Gastrocnemius medialis (tissue), 4 donors: ENCODE measurements around the gene CHST14.

Experiments
- POLR2A ChIP-seq, 2 donors: fragments of 450-650 bp; IDR thresholded peaks; one replicate each; pipeline ENCODE4 v1.6.1; 2017; ENCODE audit warnings: antibody characterized with exemption in 2 of 2, mild to moderate bottlenecking in 2 of 2, moderate library complexity in 2 of 2
- TF ChIP-seq, protein P1 (sequence below), 5 experiments: fragments of 450-650 bp in 3 of 5; fragments of 200-600 bp in 2 of 5; sonication (generic) in 2 of 5; IDR thresholded peaks in 4 of 5; conservative IDR thresholded peaks in 1 of 5; 1 replicate in 4 of 5; 2 replicates in 1 of 5; pipeline ENCODE4 v1.5.1; 2016 to 2019; ENCODE audit warnings: antibody characterized with exemption in 5 of 5, mild to moderate bottlenecking in 3 of 5, moderate library complexity in 3 of 5

DNA sequence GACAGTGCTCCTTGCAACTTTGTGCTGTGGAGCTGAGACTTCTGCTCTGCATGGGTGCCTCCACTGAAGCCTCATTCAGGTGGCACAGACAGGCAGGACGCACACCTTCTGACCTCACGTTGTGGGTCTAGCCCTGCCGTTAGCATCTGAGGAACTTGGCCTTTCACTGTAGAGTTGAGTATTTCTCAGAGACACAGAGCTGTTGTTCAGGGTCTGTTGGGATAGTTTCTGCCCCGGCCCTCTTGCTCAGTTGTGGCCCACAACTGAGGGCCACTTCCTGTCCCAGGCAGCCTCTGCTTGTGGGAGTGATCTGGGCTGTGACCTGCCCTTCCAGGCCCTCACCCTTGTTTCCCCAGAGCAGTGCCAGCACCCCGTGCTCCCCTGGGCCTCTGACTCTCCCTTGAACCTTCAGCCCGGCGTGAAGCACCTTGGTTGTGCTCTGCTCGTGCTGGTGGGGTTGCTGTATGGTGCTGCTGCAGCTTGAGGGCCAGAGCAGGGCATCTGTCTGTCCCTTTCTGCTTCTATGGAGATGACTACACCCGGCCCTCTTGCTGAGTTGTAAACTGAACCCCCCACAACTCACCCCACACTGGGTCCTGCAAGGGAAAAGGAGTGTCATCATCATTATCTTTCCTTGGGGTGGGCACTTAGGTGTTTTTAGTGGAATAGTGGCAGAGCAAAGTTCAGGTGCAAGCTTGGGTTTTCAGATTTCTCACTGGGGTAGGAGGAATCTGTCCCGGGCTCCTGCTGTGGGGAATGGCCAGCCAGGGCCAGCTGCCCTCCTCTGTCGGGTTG, 18.3 kb upstream of the CHST14 start:
- no peak for TF ChIP-seq POLR2A (IDR thresholded peaks at IDR 0.05)
- TF ChIP-seq, protein P1, sequence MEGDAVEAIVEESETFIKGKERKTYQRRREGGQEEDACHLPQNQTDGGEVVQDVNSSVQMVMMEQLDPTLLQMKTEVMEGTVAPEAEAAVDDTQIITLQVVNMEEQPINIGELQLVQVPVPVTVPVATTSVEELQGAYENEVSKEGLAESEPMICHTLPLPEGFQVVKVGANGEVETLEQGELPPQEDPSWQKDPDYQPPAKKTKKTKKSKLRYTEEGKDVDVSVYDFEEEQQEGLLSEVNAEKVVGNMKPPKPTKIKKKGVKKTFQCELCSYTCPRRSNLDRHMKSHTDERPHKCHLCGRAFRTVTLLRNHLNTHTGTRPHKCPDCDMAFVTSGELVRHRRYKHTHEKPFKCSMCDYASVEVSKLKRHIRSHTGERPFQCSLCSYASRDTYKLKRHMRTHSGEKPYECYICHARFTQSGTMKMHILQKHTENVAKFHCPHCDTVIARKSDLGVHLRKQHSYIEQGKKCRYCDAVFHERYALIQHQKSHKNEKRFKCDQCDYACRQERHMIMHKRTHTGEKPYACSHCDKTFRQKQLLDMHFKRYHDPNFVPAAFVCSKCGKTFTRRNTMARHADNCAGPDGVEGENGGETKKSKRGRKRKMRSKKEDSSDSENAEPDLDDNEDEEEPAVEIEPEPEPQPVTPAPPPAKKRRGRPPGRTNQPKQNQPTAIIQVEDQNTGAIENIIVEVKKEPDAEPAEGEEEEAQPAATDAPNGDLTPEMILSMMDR (IDR thresholded peaks at IDR 0.05 in 4 of 5, conservative IDR thresholded peaks at IDR 0.05 in 1 of 5), result no peak
